22Rv1 (cell line): Measurements from ENCODE around the gene PRR12.

Experiments
- CTCF ChIP-seq: fragments of 450-650 bp; IDR thresholded peaks from 2 replicates; pipeline ENCODE4 v1.5.1; 2017; ENCODE audit warnings: mild to moderate bottlenecking
- ZFX ChIP-seq: fragments of 450-650 bp; IDR thresholded peaks from 2 replicates; pipeline ENCODE4 v1.6.1; 2017; ENCODE audit warnings: antibody characterized with exemption, borderline replicate concordance

DNA sequence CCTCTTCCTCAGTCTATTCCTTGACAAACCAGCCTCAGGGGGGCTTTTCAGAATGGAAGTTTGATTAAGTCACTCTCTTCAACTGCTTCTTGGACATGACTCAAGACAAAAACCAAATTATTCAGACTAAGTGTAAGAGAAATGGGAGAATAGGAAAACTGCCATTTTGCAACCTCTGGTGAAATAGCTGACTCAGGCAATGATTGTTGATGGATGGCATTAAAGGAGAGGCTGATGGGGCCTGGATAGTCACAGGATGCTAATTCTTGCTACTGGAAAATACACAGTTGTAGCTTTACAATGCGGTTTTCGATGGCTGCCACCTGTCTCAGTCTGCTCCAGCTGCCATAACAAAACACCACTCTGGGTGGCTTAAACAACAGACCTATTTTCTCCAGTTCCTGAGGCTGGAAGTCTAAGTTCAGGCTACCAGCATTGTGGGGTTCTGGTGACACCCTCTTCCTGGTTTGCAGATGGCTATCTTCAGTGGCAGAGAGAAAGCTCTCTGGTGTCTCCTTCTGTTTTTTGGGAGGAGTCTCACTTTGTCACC is 16.7 kb upstream of the PRR12 start:
- TF ChIP-seq CTCF: no peak
- no peak for TF ChIP-seq ZFX
